ENCODE results near the gene KAT2B.

The KAT2B gene

DNA sequence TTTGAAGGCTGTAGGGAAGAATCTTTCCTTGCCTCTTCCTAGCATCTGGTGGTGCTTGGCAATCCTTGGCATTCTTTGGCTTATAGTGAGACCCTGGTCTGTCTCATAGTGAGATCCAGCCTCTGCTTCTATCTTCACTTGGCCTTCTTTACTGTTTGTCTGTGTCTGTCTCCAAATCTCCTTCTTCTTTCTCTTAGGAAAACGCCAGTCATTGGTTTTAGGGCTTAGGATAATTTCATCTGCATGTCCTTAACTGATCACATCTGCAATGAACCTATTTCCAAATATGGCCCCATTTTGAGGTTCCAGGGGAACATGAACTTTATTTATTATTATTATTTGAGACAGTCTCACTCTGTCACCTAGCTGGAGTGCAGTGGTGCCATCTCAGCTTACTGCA lies 25.8 kb downstream of the KAT2B start:
- no peak for DNase-seq (ENCODE audit: low read depth)
- H3K4me3 ChIP-seq (ENCODE audit: low read depth, low read length), result no peak overlapping the region
- TF ChIP-seq, protein P1, sequence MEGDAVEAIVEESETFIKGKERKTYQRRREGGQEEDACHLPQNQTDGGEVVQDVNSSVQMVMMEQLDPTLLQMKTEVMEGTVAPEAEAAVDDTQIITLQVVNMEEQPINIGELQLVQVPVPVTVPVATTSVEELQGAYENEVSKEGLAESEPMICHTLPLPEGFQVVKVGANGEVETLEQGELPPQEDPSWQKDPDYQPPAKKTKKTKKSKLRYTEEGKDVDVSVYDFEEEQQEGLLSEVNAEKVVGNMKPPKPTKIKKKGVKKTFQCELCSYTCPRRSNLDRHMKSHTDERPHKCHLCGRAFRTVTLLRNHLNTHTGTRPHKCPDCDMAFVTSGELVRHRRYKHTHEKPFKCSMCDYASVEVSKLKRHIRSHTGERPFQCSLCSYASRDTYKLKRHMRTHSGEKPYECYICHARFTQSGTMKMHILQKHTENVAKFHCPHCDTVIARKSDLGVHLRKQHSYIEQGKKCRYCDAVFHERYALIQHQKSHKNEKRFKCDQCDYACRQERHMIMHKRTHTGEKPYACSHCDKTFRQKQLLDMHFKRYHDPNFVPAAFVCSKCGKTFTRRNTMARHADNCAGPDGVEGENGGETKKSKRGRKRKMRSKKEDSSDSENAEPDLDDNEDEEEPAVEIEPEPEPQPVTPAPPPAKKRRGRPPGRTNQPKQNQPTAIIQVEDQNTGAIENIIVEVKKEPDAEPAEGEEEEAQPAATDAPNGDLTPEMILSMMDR (IDR thresholded peaks at IDR 0.05; ENCODE audit: control insufficient read depth, extremely low read depth, insufficient read depth), result no peak

DNA sequence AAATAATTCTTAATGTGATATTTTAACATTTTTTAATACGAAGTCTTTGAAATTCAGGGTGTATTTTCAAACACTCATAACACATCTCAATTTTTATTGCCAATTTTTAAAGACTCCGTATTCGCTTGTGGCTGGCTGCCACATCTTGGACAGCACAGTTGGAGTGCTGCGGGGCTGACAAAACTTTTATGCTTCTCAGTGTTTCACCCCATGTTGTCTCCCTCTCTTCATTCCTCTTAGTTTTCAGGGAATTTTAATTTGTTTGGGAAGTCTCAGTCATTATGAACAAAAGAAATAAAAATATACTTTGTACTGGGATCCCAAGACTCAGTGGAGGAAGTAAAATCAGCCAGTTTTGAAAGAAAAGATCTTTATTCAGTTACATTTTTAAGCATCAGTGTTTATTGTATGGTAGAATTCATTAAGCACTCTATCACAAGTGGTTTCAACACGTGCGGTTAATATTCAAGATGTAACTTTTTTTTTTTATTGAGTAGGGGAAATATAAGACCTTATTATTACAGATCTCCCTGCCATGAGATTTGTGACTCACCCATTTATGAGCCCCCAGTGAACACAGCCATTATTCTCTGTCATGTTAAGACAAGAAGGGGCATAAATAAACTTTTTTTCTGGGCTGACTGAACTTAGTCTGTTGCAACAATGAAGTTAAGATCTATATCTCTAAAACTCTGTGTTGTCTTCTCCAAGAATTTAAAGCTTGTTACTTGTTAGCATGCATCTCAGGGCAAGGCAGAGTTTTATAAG lies 26.8 kb downstream of the KAT2B start:
- DNase-seq (ENCODE audit: low read depth), result no peak
- no peak overlapping the region for H3K4me3 ChIP-seq (ENCODE audit: low read depth, low read length)
- TF ChIP-seq, protein P1 (IDR thresholded peaks at IDR 0.05; ENCODE audit: control insufficient read depth, extremely low read depth, insufficient read depth), result no peak

DNA sequence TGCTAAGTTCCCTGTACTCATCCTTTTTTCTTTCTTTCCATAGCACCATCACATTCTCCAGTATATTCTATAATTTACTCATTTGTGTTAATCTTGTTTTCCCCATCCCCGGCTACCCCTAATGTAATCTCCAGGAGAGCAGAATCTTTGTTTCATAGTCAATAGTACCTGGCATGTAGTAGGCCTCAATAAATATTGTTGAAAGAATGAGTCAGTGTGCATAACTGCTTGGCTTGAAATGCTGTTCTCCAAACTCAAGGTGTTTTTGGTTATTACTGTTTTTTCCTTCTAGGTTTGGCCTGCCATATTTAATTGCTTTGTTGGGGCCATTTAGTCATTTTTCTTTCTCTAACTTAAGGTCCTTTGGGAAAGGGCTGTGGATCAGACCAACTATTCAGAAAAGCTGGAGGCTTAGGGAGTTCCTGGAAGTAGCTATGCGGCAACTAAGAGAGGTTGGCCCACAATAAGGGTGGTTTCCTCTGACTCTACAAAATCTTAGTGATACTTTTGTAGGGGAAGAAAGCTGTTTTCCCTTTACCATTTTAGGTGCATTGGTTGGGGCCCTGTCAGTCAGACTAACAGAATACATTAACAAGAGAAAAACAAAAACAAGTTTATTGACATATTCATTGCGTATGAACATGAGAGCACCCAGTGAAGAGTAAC lies 28.4 kb downstream of the KAT2B start:
- DNase-seq (ENCODE audit: low read depth), result no peak
- H3K4me3 ChIP-seq (ENCODE audit: low read depth, low read length), result no peak overlapping the region
- TF ChIP-seq, protein P1 (IDR thresholded peaks at IDR 0.05; ENCODE audit: control insufficient read depth, extremely low read depth, insufficient read depth), result no peak

DNA sequence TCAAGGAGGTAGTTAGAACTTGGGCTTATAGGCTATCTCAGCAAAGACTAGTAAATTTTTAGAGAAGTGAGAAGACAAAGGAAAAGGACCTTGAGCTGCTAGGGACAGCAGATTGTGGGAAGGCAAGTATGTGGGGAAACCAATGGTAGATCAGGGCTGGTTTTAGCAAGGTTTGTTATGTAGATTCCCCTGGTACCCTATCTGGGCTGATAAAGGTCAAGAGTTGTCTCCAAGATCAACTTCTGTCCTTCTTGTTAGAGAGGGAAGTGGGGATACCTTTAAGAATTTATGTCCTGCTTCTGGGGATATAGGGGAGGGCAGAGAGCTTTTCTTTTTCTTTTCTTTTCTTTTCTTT lies 28.9 kb downstream of the KAT2B start:
- TF ChIP-seq, protein P1 (IDR thresholded peaks at IDR 0.05; ENCODE audit: control insufficient read depth, extremely low read depth, insufficient read depth), result no peak
- H3K4me3 ChIP-seq (ENCODE audit: low read depth, low read length), result no peak overlapping the region
- DNase-seq (ENCODE audit: low read depth), result no peak

DNA sequence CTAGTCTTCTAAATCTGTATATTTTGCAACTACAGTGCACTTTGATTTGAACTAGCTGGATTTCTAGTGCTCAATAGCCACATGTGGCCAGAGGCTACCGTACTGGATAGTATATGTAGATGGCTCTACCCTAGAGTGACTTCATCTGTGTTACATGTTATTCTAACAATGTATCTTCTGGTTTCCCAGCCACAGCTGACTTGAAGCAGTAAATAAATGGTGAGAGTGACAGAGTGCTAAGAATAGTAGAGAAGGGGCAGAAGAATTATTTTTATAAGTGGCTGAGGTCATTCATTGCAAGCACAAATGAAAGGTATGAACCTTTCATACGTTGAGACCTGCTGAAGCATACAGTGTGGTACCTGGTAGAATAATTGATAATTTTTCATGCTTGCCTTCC lies 30.9 kb downstream of the KAT2B start:
- DNase-seq (ENCODE audit: low read depth), result no peak
- TF ChIP-seq, protein P1 (IDR thresholded peaks at IDR 0.05; ENCODE audit: control insufficient read depth, extremely low read depth, insufficient read depth), result no peak

DNA sequence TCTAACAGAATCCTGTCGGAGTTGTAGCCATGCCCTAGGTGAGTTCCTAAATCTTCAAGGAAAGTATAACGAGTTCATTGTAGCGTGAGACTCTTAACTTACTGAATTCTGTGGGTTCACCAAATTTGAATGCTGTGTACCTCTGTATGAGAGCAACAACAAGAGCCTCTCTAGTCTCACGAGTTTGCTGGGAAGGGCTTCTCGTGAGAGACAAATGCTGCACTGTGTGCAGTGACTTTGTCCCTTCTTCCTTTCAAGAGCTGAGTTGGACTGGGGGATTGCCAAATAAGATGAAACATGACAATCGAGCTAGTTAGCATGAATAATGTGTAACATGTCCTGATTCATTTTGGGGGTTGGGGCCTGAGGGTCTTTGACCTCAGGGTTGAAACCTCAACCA lies 32.2 kb downstream of the KAT2B start:
- no peak for DNase-seq (ENCODE audit: low read depth)
- no peak overlapping the region for H3K4me3 ChIP-seq (ENCODE audit: low read depth, low read length)
- TF ChIP-seq, protein P1 (IDR thresholded peaks at IDR 0.05; ENCODE audit: control insufficient read depth, extremely low read depth, insufficient read depth), result no peak

More for the DNA sequence above, 30.9 kb downstream of the KAT2B start:
- H3K4me3 ChIP-seq (ENCODE audit: low read depth, low read length), result no peak overlapping the region
